GM20431 (cell line): Measurements from ENCODE around the gene STARD3NL.
"Not testable (repeated sequence)": the region's sequence is repeated elsewhere in the genome, so short reads cannot be mapped to it uniquely, and the experiment has no call there.

ENCODE experiments used
- in situ Hi-C: fragments of 300-500 bp; cut with MseI, MboI; formaldehyde crosslinking; loops from one replicate; pipeline ENCODE4 v1.15.0; 2020; ENCODE audit warnings: low sequenced_read_pairs; ENCODE audit not compliant: unreplicated experiment

The STARD3NL gene

GRCh38 chr7:38178004-38178694, at the start of gene STARD3NL:
Gene STARD3NL (plus strand): TSS chr7:38178245. CDS start chr7:38207505, 29,260 bp downstream.
- in situ Hi-C loops: no loop called here

- in situ Hi-C loops: no loop called here
Measured at GRCh38 chr7:38129162-38129561, 48.9 kb upstream of the STARD3NL start.

- in situ Hi-C loops: no loop called here
Measured at GRCh38 chr7:38129579-38129978, 48.5 kb upstream of the STARD3NL start.

GRCh38 chr7:38138171-38138570, 39.9 kb upstream of the STARD3NL start:
- in situ Hi-C loops: no loop called here

GRCh38 chr7:38141187-38141586, 36.9 kb upstream of the STARD3NL start:
- in situ Hi-C loops: no loop called here

- in situ Hi-C loops: no loop called here
Measured at GRCh38 chr7:38142736-38143135, 35.3 kb upstream of the STARD3NL start.

- in situ Hi-C loops: no loop called here
Measured at GRCh38 chr7:38147005-38147404, 31.0 kb upstream of the STARD3NL start.

GRCh38 chr7:38151556-38151955, 26.5 kb upstream of the STARD3NL start:
- in situ Hi-C loops: no loop called here

GRCh38 chr7:38153515-38153914, 24.5 kb upstream of the STARD3NL start:
- in situ Hi-C loops: no loop called here

GRCh38 chr7:38154278-38154677, 23.8 kb upstream of the STARD3NL start:
- in situ Hi-C loops: no loop called here

- in situ Hi-C loops: no loop called here
Measured at GRCh38 chr7:38160003-38160571, 18.0 kb upstream of the STARD3NL start.

- in situ Hi-C loops: no loop called here
Measured at GRCh38 chr7:38162036-38162435, 16.0 kb upstream of the STARD3NL start.

- in situ Hi-C loops: no loop called here
Measured at GRCh38 chr7:38163671-38164070, 14.4 kb upstream of the STARD3NL start.

- in situ Hi-C loops: no loop called here
Measured at GRCh38 chr7:38168890-38169570, 9.0 kb upstream of the STARD3NL start.

GRCh38 chr7:38169847-38170246, 8.2 kb upstream of the STARD3NL start:
- in situ Hi-C loops: no loop called here

- in situ Hi-C loops: no loop called here
Measured at GRCh38 chr7:38171623-38172391, 6.2 kb upstream of the STARD3NL start.

- in situ Hi-C loops: not testable (repeated sequence)
Measured at GRCh38 chr7:38175547-38175946, 2.5 kb upstream of the STARD3NL start.

- in situ Hi-C loops: no loop called here
Measured at GRCh38 chr7:38177621-38178003, 433 bp upstream of the STARD3NL start.

- in situ Hi-C loops: no loop called here
Measured at GRCh38 chr7:38178695-38179344, 775 bp downstream of the STARD3NL start.

GRCh38 chr7:38179776-38180226, 1.8 kb downstream of the STARD3NL start:
- in situ Hi-C loops: no loop called here
